HG03575 (cell line): Measurements from ENCODE around the gene RFC1.
"Not testable (repeated sequence)": the region's sequence is repeated elsewhere in the genome, so short reads cannot be mapped to it uniquely, and the experiment has no call there.

Experiments
- ATAC-seq: cut with Tn5 transposase; IDR thresholded peaks from one replicate; pipeline ENCODE4 v1.9.1; 2021; ENCODE audit not compliant: unreplicated experiment, insufficient number of reproducible peaks, low FRiP score; ENCODE audit errors: extremely low read depth

Gene RFC1

GRCh38 chr4:39357002-39357401 is 9.2 kb downstream of the RFC1 start:
- ATAC-seq: no peak

- ATAC-seq: no peak
These were observed 12.0 kb downstream of the RFC1 start for GRCh38 chr4:39354254-39354552.

- peak; percentile 64 for ATAC-seq
These were observed 12.5 kb downstream of the RFC1 start for GRCh38 chr4:39353478-39354253.

DNA sequence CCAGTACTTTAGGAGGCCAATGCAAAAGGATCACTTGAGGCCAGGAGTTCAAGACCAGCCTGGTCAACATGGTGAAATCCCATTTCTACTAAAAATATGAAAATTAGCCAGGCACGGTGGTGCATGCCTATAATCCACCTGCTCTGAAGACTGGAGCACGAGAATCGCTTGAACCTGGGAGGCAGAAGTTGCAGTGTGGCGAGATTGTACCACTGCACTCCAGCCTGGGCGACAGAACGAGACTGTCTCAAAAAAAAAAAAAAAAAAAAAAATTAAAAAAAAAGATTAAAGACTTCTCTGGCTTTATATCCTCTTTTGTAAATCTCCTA is 13.0 kb downstream of the RFC1 start:
- ATAC-seq: not testable (repeated sequence)

GRCh38 chr4:39349326-39349725 is 16.8 kb downstream of the RFC1 start:
- ATAC-seq: no peak

DNA sequence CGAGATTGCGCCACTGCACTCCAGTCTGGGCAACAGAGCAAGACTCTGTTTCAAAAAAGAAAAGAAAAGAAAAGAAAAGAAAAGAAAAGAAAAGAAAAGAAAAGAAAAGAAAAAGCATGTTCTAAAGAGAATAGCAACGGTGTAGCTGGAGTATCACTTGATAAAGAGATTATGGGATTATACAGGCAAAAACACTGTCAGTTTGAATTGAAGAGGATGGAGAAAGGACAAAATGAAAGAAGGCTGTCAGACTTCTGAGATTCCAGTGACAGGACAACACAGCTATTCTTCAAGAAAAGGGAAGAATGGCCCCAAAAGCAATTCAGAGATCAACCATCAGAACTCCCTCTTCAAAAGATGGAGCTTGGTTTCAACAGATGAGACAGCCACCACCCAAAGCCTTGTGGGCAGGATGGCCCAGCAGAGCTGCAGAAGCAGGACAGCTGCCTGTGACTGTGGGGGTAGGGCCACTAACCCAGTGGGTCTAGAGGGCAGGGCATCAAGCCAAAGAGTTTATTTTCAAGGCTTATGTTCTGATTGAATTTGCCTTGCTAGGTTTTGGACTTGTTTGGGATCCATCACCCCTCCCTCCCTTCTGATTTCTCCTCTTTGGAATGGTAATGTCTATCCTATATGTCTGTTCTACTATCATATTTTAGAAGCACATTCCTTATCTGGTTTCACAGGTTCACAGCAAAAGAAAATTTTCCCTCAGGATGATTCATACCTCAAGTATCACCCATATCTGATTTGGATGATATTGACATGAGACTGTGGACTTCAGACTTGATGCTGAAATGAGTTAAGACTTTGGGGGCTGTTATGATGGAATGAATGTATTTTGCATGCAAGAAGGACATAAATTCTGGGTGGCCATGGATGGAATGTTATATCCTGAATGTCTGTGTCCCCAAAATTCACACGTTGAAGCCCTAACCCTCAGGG is 17.5 kb downstream of the RFC1 start:
- ATAC-seq: no peak

GRCh38 chr4:39346856-39347519 is 19.2 kb downstream of the RFC1 start:
- ATAC-seq: no peak

DNA sequence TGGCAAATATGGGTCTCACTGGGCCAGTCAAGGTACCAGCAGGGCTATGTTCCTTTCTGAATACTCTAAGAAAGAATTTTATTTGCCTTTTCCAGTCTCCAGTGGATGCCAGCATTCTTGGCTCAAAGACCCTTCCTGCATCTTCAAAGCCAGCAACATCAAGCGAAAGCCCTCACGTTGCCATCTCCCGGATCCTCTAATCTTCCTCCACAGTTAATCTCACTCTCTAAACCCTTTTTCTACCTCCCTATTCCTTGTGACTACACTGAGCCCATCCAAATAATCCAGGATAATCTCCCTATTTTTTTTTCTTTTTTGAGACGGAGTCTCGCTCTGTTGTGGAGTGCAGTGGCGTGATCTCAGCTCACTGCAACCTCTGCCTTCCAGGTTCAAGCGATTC is 23.4 kb downstream of the RFC1 start:
- no peak for ATAC-seq

DNA sequence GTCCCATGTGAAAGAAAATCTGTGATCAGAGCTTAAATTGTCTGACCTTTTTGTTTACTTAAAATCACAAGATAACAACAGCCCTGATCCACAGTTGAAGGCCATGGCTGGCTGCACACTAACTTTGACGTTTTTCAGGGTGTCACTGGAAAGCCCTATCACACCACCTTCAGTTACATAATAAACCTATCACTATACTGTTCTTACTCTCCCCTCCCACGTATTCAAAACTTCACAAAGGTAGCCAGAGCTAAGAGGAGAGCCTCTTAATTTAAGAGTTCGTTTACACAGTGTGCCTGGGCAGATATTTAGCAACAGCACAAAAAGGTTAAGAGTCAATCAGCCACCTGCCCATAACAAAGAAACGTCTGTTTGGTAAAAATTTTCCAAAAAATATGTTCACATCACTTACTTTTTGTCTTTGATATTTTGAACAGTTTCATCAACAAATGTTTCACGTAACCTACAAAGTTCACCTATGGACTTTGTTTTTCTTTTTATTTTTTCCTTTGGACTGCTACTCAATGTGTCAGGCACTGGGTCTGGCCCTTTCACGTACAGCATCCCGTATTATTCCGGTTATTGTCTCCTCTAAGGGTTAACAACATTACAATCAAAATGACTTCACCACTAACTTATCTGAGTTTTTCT is 25.0 kb downstream of the RFC1 start:
- ATAC-seq: no peak

DNA sequence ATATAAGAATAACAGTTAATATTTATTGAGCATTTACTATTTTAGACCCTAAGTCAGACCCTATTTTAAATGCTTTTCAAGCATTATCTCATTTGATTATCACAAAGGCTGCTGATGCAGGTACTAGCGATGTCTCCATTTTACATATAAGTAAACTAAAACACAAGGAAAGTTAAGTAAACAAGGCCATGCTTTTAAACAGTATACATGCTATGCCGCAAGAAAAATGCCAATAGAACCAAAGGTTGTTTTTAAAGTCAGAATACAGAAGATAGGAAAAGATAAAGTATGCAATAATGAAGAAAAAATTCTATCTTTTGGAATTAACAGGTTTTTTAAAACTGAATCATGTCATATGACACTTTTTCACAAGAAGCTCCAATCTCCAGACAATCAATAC is 26.2 kb downstream of the RFC1 start:
- no peak for ATAC-seq

- no peak for ATAC-seq
These were observed 28.3 kb downstream of the RFC1 start for GRCh38 chr4:39337841-39338240.

DNA sequence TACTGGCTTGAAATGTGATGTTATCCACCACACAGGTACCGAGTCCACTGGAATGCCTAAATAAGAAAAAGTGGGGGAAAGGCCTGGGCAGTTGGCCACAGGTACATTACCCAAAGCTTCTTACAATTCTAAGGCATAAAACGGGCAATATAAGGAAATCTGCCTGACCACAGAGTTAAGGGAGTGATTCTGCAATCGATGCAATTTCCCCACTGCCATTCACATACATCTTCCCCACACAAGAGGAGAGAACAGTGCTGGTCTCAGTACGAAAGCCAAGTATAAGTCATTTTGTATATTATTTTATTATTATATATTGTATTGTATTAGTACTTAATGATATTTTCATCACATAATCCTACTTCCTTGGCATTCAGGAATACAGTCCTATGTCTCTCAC is 30.6 kb downstream of the RFC1 start:
- no peak for ATAC-seq

GRCh38 chr4:39331191-39331590 is 35.0 kb downstream of the RFC1 start:
- ATAC-seq: no peak

DNA sequence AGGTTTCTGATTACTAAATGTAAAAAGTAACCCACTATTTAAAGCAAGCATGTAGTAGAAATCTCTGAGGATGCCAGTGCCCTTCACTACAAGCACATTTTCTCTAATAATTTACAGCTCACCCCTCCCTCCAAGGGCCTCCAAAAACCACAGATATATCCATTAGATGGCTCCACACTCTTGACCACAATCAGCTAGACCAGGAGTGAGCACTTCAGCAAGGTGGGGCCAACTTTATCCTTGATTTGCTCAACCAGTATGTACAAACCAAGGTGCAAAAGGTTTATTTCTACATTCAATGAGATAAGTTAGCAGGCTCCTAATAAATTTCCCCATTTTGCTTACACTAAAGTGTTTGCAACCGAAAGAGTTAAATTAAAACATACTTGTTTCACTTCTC is 35.8 kb downstream of the RFC1 start:
- ATAC-seq: no peak

DNA sequence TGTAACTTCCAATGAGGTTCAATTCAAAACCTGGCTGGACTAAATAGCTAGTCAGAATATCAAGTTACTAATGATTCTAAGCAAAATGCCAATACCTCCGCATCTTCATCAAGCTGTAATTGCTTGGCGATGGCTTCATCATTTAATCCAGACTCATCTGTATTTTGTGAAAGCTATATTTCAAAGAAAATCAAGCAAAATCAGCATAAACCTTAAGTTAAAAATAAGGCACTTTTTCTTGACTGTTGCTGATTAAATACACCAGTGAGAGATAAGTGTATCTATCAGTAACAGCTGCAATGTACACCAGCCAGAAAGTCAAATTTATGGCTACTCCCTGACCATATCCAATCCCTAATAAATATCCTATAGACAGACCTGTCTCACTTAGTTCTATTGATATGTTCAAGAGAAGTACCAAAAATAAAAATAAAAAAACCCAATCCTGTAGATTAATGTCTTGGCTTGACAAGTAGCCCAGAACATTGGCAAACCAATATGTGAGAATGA is 39.6 kb downstream of the RFC1 start:
- ATAC-seq: no peak

DNA sequence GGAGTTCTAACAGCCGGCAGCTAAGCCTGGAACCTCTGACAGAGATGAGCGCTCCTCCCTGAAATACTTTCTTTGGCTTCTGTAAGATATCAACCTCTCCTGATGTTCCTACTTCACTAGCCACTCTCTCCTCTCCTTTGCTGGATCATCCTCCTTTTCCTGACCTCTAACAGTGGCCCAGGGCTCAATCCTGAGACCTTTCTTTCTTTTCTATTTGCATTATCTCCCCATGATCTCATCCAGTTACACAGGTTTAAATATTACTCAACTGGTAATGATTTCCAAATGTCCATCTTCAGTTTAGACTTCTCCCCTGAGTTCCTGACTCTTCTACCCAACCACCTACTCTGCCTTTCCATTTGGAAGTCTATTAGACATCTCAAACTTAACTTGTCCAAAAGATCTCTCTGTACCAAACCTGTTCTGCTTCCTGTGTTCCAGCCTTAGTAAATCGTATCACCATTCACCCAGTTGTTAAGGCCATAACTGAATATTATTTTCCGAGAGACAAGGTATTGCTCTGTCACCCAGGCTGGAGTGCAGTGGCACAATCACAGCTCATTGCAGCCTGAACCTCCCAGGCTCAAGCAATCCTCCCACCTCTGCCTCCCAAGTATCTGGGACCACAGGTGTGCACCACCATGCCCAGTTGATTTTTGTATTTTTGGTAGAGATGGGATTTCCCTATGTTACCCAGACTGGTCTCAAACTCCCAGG is 41.1 kb downstream of the RFC1 start:
- no peak for ATAC-seq

GRCh38 chr4:39324446-39324845 is 41.7 kb downstream of the RFC1 start:
- ATAC-seq: no peak

DNA sequence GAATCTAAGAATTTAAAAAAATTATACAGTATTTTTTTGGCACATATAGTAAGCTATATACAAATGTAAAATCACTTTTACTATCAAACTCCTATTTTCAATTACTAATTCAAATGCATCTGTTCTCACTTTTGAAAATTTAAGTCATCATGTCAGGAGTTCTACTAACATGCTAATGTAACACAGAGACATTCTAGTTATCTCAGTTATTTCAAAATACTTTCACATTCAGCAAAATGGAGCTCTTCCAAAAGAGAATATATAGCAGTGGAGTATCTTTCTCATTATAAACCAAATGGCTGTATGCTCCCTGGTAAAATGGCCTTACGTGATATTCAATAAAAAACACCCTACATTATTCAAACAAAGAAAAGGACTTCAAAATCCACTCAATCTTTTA is 42.3 kb downstream of the RFC1 start:
- ATAC-seq: no peak
